Measurements from ENCODE around the gene DOHH.
A peak's percentile ranks its signal among the peaks of the same experiment; 100 is the strongest.

DOHH gene

DNA sequence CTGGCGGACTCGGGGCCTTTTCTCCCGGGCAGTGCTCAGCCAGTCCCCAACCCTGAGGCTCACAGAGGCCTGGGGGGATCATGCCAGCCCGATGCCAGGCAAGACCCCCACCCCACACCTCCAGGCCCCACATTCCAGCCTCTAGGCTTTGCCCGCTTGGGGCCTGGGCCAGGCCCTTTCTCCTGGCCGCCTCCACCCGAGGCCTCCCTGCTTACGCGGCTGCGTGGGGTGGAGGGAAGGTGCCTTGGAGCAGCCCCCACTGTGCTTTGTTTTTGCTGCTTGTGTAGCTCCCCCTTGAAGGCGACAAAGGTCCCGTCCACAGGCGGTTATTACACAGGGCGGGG lies 58.5 kb downstream of the DOHH start:
- Histone ChIP-seq H3K36me3 (ENCODE audit: control insufficient read depth in 2 of 2, insufficient read depth in 1 of 2, low read length in 2 of 2) (peaks cover 4 to 25% of the 10 kb centered on the region in 2 experiments; a peak in 2 of 3 replicates), H3K9me3 (ENCODE audit: control insufficient read depth, insufficient read depth, low read depth, low read length) (no peaks in the 10 kb centered on the region), H3K4me1 (ENCODE audit: control insufficient read depth, insufficient read depth, low read length) (no peaks in the 10 kb centered on the region), H3K4me3 (ENCODE audit: low read depth, low read length) (no peak overlapping the region), H3K27ac (ENCODE audit: extremely low read depth, low read depth, low read length) (no peak overlapping the region)
- POLR2A ChIA-PET = interaction anchor here (0.6 kb wide), 1 partner anchor 10 kb away, joined by 3 read pairs; no protein-coding TSS in a partner anchor
- TF ChIP-seq ZNF654 (tag by site-specific recombination; IDR thresholded peaks at IDR 0.05; ENCODE audit: low read depth) (no peak), ZFHX2 (tag by site-specific recombination; conservative IDR thresholded peaks at IDR 0.05) (no peak), ZNF544 (tag by site-specific recombination; IDR thresholded peaks at IDR 0.05) (no peak), IKZF3 (tag by site-specific recombination; IDR thresholded peaks at IDR 0.05) (no peak), GLIS1 (tag by site-specific recombination; IDR thresholded peaks at IDR 0.05) (no peak), ZNF341 (tag by site-specific recombination; IDR thresholded peaks at IDR 0.05; ENCODE audit: low read depth) (peak; percentile 39), ZNF521 (tag by site-specific recombination; IDR thresholded peaks at IDR 0.05) (no peak), EGR2 (tag by site-specific recombination; IDR thresholded peaks at IDR 0.05; ENCODE audit: low read depth) (0 out of 2 replicates have a peak, but pooled peaks have one; percentile 13), OSR2 (tag by site-specific recombination; IDR thresholded peaks at IDR 0.05) (no peak), ZNF433 (tag by site-specific recombination; IDR thresholded peaks at IDR 0.05; ENCODE audit: low read depth) (no peak), KLF16 (tag by site-specific recombination; IDR thresholded peaks at IDR 0.05) (no peak)
- TF ChIP-seq, protein P1, sequence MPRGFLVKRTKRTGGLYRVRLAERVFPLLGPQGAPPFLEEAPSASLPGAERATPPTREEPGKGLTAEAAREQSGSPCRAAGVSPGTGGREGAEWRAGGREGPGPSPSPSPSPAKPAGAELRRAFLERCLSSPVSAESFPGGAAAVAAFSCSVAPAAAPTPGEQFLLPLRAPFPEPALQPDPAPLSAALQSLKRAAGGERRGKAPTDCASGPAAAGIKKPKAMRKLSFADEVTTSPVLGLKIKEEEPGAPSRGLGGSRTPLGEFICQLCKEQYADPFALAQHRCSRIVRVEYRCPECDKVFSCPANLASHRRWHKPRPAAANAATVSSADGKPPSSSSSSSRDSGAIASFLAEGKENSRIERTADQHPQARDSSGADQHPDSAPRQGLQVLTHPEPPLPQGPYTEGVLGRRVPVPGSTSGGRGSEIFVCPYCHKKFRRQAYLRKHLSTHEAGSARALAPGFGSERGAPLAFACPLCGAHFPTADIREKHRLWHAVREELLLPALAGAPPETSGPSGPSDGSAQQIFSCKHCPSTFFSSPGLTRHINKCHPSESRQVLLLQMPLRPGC (tag by site-specific recombination; IDR thresholded peaks at IDR 0.05) = no peak
- TF ChIP-seq, protein P2, sequence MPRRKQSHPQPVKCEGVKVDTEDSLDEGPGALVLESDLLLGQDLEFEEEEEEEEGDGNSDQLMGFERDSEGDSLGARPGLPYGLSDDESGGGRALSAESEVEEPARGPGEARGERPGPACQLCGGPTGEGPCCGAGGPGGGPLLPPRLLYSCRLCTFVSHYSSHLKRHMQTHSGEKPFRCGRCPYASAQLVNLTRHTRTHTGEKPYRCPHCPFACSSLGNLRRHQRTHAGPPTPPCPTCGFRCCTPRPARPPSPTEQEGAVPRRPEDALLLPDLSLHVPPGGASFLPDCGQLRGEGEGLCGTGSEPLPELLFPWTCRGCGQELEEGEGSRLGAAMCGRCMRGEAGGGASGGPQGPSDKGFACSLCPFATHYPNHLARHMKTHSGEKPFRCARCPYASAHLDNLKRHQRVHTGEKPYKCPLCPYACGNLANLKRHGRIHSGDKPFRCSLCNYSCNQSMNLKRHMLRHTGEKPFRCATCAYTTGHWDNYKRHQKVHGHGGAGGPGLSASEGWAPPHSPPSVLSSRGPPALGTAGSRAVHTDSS (tag by site-specific recombination; IDR thresholded peaks at IDR 0.05) = no peak
- CTCF ChIA-PET = interaction anchor here (0.9 kb wide), 1 partner anchor 13 kb away, joined by 6 read pairs; no protein-coding TSS in a partner anchor

DNA sequence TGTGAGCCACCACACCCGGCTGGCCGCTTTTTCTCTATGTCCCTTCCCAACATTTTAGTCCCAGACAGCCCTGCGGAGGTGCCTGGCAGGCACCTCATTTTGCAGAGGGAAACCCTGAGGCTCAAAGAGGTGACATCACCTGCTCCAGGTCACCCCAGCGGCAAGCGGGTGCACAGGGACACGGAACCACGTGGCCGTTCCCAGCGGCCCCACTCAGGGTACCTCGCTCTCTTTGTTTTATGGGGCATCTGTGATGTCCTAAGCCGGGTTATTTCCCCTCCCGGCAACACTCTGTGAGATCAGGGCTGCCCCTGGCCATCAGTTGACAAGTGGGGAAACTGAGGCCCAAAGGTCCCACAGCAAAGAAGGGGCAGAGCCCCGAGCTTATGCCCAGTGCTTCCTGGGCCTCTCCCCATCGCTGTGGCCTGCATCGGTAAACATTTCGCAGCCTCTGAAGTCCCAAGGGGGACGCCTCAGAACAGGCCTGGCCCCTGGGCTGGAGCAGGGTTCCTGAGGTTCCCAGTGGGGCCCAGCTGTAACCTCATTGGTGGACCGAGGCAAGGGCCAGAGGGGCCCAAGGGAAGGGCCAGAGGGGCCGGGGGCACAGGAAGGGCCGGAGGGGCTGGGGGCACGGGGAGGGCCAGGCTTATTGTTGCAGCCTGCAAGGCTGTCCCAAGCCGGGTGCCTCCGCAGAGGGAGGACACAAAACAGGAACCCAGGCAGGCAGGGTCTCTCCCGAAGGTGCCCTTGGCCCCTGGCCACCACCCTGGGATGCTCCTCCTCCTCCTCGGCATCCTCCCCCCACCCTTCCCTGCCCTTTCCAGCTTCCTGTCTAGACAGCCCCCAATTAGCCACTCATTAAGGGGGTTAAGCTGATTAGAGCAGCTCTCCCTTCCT lies 59.1 kb downstream of the DOHH start:
- H3K9me3 ChIP-seq (ENCODE audit: control insufficient read depth, insufficient read depth, low read depth, low read length) = no peaks in the 10 kb centered on the region
- ChIA-PET POLR2A (interaction anchor here (0.6 kb wide), 1 partner anchor 9 kb away, joined by 3 read pairs; no protein-coding TSS in a partner anchor), CTCF (interaction anchor here (0.5 kb wide), 1 partner anchor 48 kb away, joined by 9 read pairs; no protein-coding TSS in a partner anchor)
- H3K27ac ChIP-seq (ENCODE audit: extremely low read depth, low read depth, low read length) = no peak overlapping the region
- no peak overlapping the region for H3K4me3 ChIP-seq (ENCODE audit: low read depth, low read length)
- peaks cover 4 to 29% of the 10 kb centered on the region in 2 experiments; a peak in 2 of 3 replicates for H3K36me3 ChIP-seq (ENCODE audit: control insufficient read depth in 2 of 2, insufficient read depth in 1 of 2, low read length in 2 of 2)
- no peaks in the 10 kb centered on the region for H3K4me1 ChIP-seq (ENCODE audit: control insufficient read depth, insufficient read depth, low read length)
- TF ChIP-seq GLI4 (tag by site-specific recombination; IDR thresholded peaks at IDR 0.05) = no peak

Measured in HEK293 (cell line).